H1 (cell line): ENCODE results near the gene AMHR2. TPM values are rescaled to one million over a fixed set of nuclear protein-coding genes. Genes with fewer than 3 reads are reported as not detected.
A peak's percentile ranks its signal among the peaks of the same experiment; 100 is the strongest.

Experiments used
- CTCF ChIA-PET: fragments of 300-600 bp; sonication (Branson Sonifier 250); formaldehyde crosslinking; loops from one replicate; lab custom pipeline; 2021; ENCODE audit not compliant: partially characterized antibody; lab: Charles Lee
- POLR2A ChIA-PET: fragments of 300-600 bp; sonication (Branson Sonifier 250); formaldehyde crosslinking; loops from one replicate; lab custom pipeline; 2021; ENCODE audit warnings: inconsistent platforms; ENCODE audit not compliant: partially characterized antibody; lab: Charles Lee
- DNase-seq, 2 experiments: peaks; one replicate each; pipeline versions ENCODE4 v3.0.0 to v3.0.0-alpha.2; 2010 to 2022; ENCODE audit warnings: low spot score in 2 of 2, low read depth in 1 of 2, mixed read lengths in 1 of 2
- FAIRE-seq: peaks from 2 replicates; lab custom pipeline; 2011; peaks lifted over from hg19 to GRCh38; lab: Jason Lieb, UNC
- H2AFZ ChIP-seq: 2 replicates; pipeline ENCODE4 v1.8.1; 2012; ENCODE audit warnings: low read length, inconsistent platforms
- H2AK5ac ChIP-seq: 2 replicates; pipeline ENCODE4 v1.6.1; 2013; ENCODE audit warnings: low read depth, low read length
- H2BK120ac ChIP-seq: replicated peaks from 2 replicates; pipeline ENCODE3; 2013; ENCODE audit warnings: low read depth, low read length, inconsistent platforms
- H2BK12ac ChIP-seq: 2 replicates; pipeline ENCODE4 v1.6.1; 2013; ENCODE audit warnings: low read depth, low read length
- H2BK15ac ChIP-seq: 2 replicates; pipeline ENCODE4 v1.6.1; 2013; ENCODE audit warnings: low read length
- H2BK20ac ChIP-seq: 2 replicates; pipeline ENCODE4 v1.6.1; 2013; ENCODE audit warnings: low read length
- H2BK5ac ChIP-seq: 2 replicates; pipeline ENCODE4 v1.6.1; 2013; ENCODE audit warnings: low read depth, low read length
- H3K14ac ChIP-seq: 2 replicates; pipeline ENCODE4 v1.6.1; 2013; ENCODE audit warnings: inconsistent platforms; ENCODE audit not compliant: insufficient read length
- H3K18ac ChIP-seq: 2 replicates; pipeline ENCODE4 v1.6.1; 2013; ENCODE audit warnings: low read length; ENCODE audit errors: extremely low read depth
- H3K23ac ChIP-seq: 2 replicates; pipeline ENCODE4 v1.6.1; 2013; ENCODE audit warnings: inconsistent platforms; ENCODE audit not compliant: insufficient read length
- H3K23me2 ChIP-seq: 2 replicates; pipeline ENCODE4 v1.6.1; 2013; ENCODE audit warnings: low read depth, low read length
- H3K27ac ChIP-seq: 2 replicates; pipeline ENCODE4 v1.6.1; 2011; ENCODE audit warnings: low read depth, low read length, inconsistent platforms
- H3K27me3 ChIP-seq, 4 experiments: replicated peaks in 1 of 4; 1 replicate in 1 of 4; 2 replicates in 3 of 4; pipeline versions ENCODE4 v1.6.1 to v1.8.1; 2011 to 2013; ENCODE audit warnings: low read length in 3 of 4, mild to moderate bottlenecking in 3 of 4, inconsistent platforms in 2 of 4, mixed read lengths in 2 of 4, moderate library complexity in 1 of 4; ENCODE audit not compliant: control insufficient read depth in 3 of 4, insufficient read depth in 3 of 4; ENCODE audit errors: extremely low read depth in 1 of 4
- H3K36me3 ChIP-seq, 4 experiments: 2 replicates each; pipeline versions ENCODE4 v1.6.1 to v1.8.1; 2011 to 2013; ENCODE audit warnings: mild to moderate bottlenecking in 4 of 4, low read length in 3 of 4, moderate library complexity in 2 of 4, control low read depth in 1 of 4, inconsistent platforms in 1 of 4; ENCODE audit not compliant: insufficient read depth in 4 of 4, control insufficient read depth in 2 of 4
- H3K4ac ChIP-seq: replicated peaks from 2 replicates; pipeline ENCODE3; 2013; ENCODE audit warnings: low read length, low read depth, mixed read lengths, inconsistent platforms; ENCODE audit not compliant: insufficient read length
- H3K4me1 ChIP-seq, 4 experiments: replicated peaks in 1 of 4; 1 replicate in 1 of 4; 2 replicates in 3 of 4; pipeline versions ENCODE4 v1.6.1 to v1.8.1; 2011 to 2013; ENCODE audit warnings: low read length in 3 of 4, inconsistent platforms in 2 of 4, mixed read lengths in 1 of 4; ENCODE audit not compliant: insufficient read depth in 4 of 4, control insufficient read depth in 3 of 4
- H3K4me2 ChIP-seq, 2 experiments: 2 replicates each; pipeline versions ENCODE4 v1.6.1 to v1.8.1; 2011 to 2013; ENCODE audit warnings: low read depth in 2 of 2, low read length in 2 of 2, control low read depth in 1 of 2, inconsistent platforms in 1 of 2, mild to moderate bottlenecking in 1 of 2; ENCODE audit not compliant: insufficient read depth in 1 of 2
- H3K4me3 ChIP-seq, 4 experiments: fragments of 200-600, 300-600 bp in 1 of 4; sonication (generic), shearing (Covaris generic), sonication (Bioruptor Twin) in 1 of 4; 2 replicates each; pipeline versions ENCODE4 v1.5.1 to v1.8.1; 2011 to 2016; ENCODE audit warnings: low read length in 4 of 4, low read depth in 3 of 4, control low read depth in 2 of 4, inconsistent platforms in 2 of 4, mild to moderate bottlenecking in 2 of 4, mixed read lengths in 1 of 4, moderate library complexity in 1 of 4; ENCODE audit not compliant: insufficient read depth in 2 of 4; ENCODE audit errors: extremely low read depth in 1 of 4
- H3K56ac ChIP-seq: replicated peaks from 2 replicates; pipeline ENCODE3; 2013; ENCODE audit warnings: low read depth, mild to moderate bottlenecking, mixed read lengths, low read length, inconsistent platforms; ENCODE audit not compliant: insufficient read length
- H3K79me1 ChIP-seq: 2 replicates; pipeline ENCODE4 v1.6.1; 2013; ENCODE audit warnings: low read depth, low read length, control low read depth
- H3K79me2 ChIP-seq, 2 experiments: 2 replicates each; pipeline versions ENCODE4 v1.6.1 to v1.8.1; 2012 to 2013; ENCODE audit warnings: low read length in 2 of 2, mild to moderate bottlenecking in 2 of 2, inconsistent platforms in 1 of 2; ENCODE audit not compliant: insufficient read depth in 2 of 2, control insufficient read depth in 1 of 2
- H3K9ac ChIP-seq, 4 experiments: replicated peaks in 1 of 4; 1 replicate in 1 of 4; 2 replicates in 3 of 4; pipeline versions ENCODE4 v1.6.1 to v1.8.1; 2011 to 2013; ENCODE audit warnings: low read depth in 3 of 4, low read length in 3 of 4, control low read depth in 2 of 4, mild to moderate bottlenecking in 2 of 4, moderate library complexity in 2 of 4, inconsistent platforms in 1 of 4; ENCODE audit errors: extremely low read depth in 1 of 4
- H3K9me3 ChIP-seq, 2 experiments: 2 replicates each; pipeline versions ENCODE4 v1.6.1 to v1.8.1; 2012 to 2013; ENCODE audit warnings: mild to moderate bottlenecking in 2 of 2, moderate library complexity in 2 of 2, control low read depth in 1 of 2, inconsistent platforms in 1 of 2, low read depth in 1 of 2, low read length in 1 of 2, mixed read lengths in 1 of 2; ENCODE audit not compliant: insufficient read depth in 2 of 2
- H4K20me1 ChIP-seq, 2 experiments: replicated peaks in 1 of 2; 2 replicates each; pipeline versions ENCODE3 to v1.8.1; 2011 to 2013; ENCODE audit warnings: inconsistent platforms in 2 of 2, low read length in 2 of 2, mild to moderate bottlenecking in 1 of 2; ENCODE audit not compliant: insufficient read depth in 2 of 2, control insufficient read depth in 1 of 2
- H4K5ac ChIP-seq: 2 replicates; pipeline ENCODE4 v1.6.1; 2013; ENCODE audit warnings: low read length, low read depth, mixed read lengths, inconsistent platforms; ENCODE audit not compliant: insufficient read length
- H4K8ac ChIP-seq: 2 replicates; pipeline ENCODE4 v1.8.0; 2013; ENCODE audit warnings: mild to moderate bottlenecking, moderate library complexity, low read length, inconsistent platforms; ENCODE audit not compliant: insufficient read depth; ENCODE audit errors: extremely low read depth
- H4K91ac ChIP-seq: replicated peaks from 2 replicates; pipeline ENCODE3; 2013; ENCODE audit warnings: low read length, mixed read lengths, inconsistent platforms; ENCODE audit not compliant: insufficient read length
- BACH1 ChIP-seq: IDR thresholded peaks from 2 replicates; pipeline ENCODE4 v1.6.1; 2012; ENCODE audit warnings: low read length, improper control_type of control experiment
- BCL11A ChIP-seq, 2 experiments: IDR thresholded peaks; one replicate each; pipeline ENCODE4 v1.6.1; 2011; ENCODE audit warnings: low read depth in 2 of 2, low read length in 2 of 2, mild to moderate bottlenecking in 2 of 2
- CBX5 ChIP-seq: fragments of 300-800, 300-1000 bp; sonication (generic); IDR thresholded peaks from 2 replicates; pipeline ENCODE4 v1.7.1; 2016; ENCODE audit warnings: antibody characterized with exemption, low read length, low read depth
- CEBPB ChIP-seq: IDR thresholded peaks from 2 replicates; pipeline ENCODE4 v1.6.1; 2012; ENCODE audit warnings: low read depth, low read length
- CREB1 ChIP-seq: IDR thresholded peaks from 2 replicates; pipeline ENCODE4 v1.6.1; 2012; ENCODE audit warnings: inconsistent platforms
- HDAC6 ChIP-seq: IDR thresholded peaks from one replicate; pipeline ENCODE4 v1.7.1; 2012; ENCODE audit warnings: low read depth, mild to moderate bottlenecking, inconsistent platforms, low read length, moderate library complexity
- JUN ChIP-seq: IDR thresholded peaks from 2 replicates; pipeline ENCODE4 v1.6.1; 2011; ENCODE audit warnings: low read depth, mild to moderate bottlenecking, improper control_type of control experiment, low read length
- KDM4A ChIP-seq: IDR thresholded peaks from one replicate; pipeline ENCODE4 v1.7.1; 2012; ENCODE audit warnings: low read depth, mild to moderate bottlenecking, moderate library complexity, low read length, inconsistent platforms; ENCODE audit not compliant: severe bottlenecking
- PHF8 ChIP-seq: fragments of 200-600 bp; sonication (generic); conservative IDR thresholded peaks from 2 replicates; pipeline ENCODE4 v1.7.1; 2012; ENCODE audit warnings: low read depth, mild to moderate bottlenecking, inconsistent platforms, low read length, moderate library complexity
- POLR2A ChIP-seq, 2 experiments: IDR thresholded peaks; 1 replicate in 1 of 2; 2 replicates in 1 of 2; pipeline ENCODE4 v1.6.1; 2011; ENCODE audit warnings: low read depth in 2 of 2, low read length in 2 of 2, mild to moderate bottlenecking in 2 of 2; ENCODE audit errors: control extremely low read depth in 1 of 2
- POLR2AphosphoS5 ChIP-seq: IDR thresholded peaks from 2 replicates; pipeline ENCODE4 v1.6.1; 2011; ENCODE audit warnings: low read depth, low read length
- RNF2 ChIP-seq: fragments of 200-900, 300-1000 bp; sonication (generic); IDR thresholded peaks from 2 replicates; pipeline ENCODE4 v1.7.1; 2016; ENCODE audit warnings: borderline replicate concordance, low read depth, mild to moderate bottlenecking, antibody characterized with exemption, low read length; ENCODE audit not compliant: poor library complexity, severe bottlenecking; ENCODE audit errors: missing control alignments
- TBP ChIP-seq: IDR thresholded peaks from 2 replicates; pipeline ENCODE4 v1.6.1; 2011; ENCODE audit warnings: low read depth, low read length, improper control_type of control experiment
- whole genome bisulfite sequencing, 2 experiments: shearing (Covaris generic) in 1 of 2; methylation state at CpG; one replicate each; pipeline versions ENCODE4 v1.1.6 to v1.1.7; 2013 to 2015; ENCODE audit warnings: low lambda C conversion rate in 2 of 2, mixed read lengths in 2 of 2, inconsistent platforms in 1 of 2, low coverage in 1 of 2, missing lambda C conversion rate in 1 of 2; ENCODE audit not compliant: insufficient replicate concordance in 2 of 2, insufficient coverage in 1 of 2, insufficient read length in 1 of 2; ENCODE audit errors: extremely low coverage in 1 of 2, missing lambda C conversion rate in 1 of 2; 5-methylcytosine and 5-hydroxymethylcytosine counted together
- polyA plus RNA-seq, 7 experiments: library from polyadenylated mRNA; depleted of rRNA in 3 of 7; stranded (reverse) in 5 of 7; unstranded in 2 of 7; fragments of >200 nt in 5 of 7; fragments of 200-250 nt in 2 of 7; gene quantifications; 1 replicate in 5 of 7; 2 replicates in 1 of 7; 4 replicates in 1 of 7; pipeline versions ENCODE4 v1.2.1 to v1.2.3, GENCODE V29; 2011 to 2013; ENCODE audit warnings: missing spikeins in 2 of 7, mixed read lengths in 2 of 7
- total RNA-seq: library from RNA; stranded (reverse); fragmentation: NEBNext Ultra II Directional; extraction: Animal tissue kit (Norgen Biotek cat#: 25700); gene quantifications from 2 replicates; pipeline ENCODE4 v1.2.1, GENCODE V29; 2021
- TF ChIP-seq, protein P1 (sequence below): IDR thresholded peaks from 2 replicates; pipeline ENCODE4 v1.6.1; 2011; ENCODE audit warnings: low read depth, mild to moderate bottlenecking, low read length; ENCODE audit not compliant: insufficient read depth

Gene AMHR2
- total and polyA plus RNA-seq, 2 of the 8 experiments (the other 6 are each of a cell fraction or from before 2014, with no cell fraction given), result 0.29 to 0.35 TPM

DNA sequence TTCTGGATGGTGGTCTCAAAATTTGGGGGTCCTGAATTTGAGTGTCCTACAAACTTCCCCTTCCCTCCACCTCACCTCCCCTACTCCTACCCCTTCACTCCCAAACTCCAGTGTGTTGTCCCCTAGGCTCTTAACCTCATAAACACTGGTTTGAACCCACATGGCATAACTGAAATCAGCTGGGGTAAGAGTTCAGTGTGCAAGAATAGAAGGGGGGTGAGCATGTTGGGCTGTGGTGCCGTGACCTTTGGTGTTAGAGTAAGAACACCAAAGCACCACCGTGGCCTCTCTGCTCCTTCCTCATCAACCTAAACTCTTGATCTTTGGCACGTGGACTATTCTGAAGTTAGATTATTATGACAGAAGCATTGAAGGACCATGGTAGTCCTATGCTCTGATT is 39.3 kb downstream of the AMHR2 start:
- H2BK12ac ChIP-seq, result no peak overlapping the region
- H3K27me3 ChIP-seq, result no peaks in the 10 kb centered on the region
- peaks cover 0 to 82% of the 10 kb centered on the region in 2 experiments; a peak in 3 of 4 replicates for H3K79me2 ChIP-seq
- 97% methylated on average over 3 of the region's 3 CpGs; no CpG with 5 or more reads in 1 of the 2 experiments for WGBS, 2 experiments
- H3K79me1 ChIP-seq, result peaks cover 4% of the 10 kb centered on the region
- no peak overlapping the region for H2BK120ac ChIP-seq
- peaks cover 86 to 100% (median 94%) of the 10 kb centered on the region in 4 experiments for H3K36me3 ChIP-seq
- peak overlapping the region in 1 of 4 experiments; percentile 37; a peak in 2 of 7 replicates for H3K9ac ChIP-seq
- ChIA-PET CTCF (interaction anchor here (1.1 to 6.4 kb wide), 3 partner anchors 12 to 135 kb away, joined by 3 to 57 read pairs (median 13); no protein-coding TSS in a partner anchor), POLR2A (interaction anchor here (1.4 to 67.0 kb wide), 4 partner anchors 5 to 153 kb away, joined by 3 to 3397 read pairs (median 1700); partner anchors contain the start of genes MAP3K12, NPFF, PCBP2 and PRR13)
- H2BK20ac ChIP-seq, result no peak overlapping the region
- no peak overlapping the region for H4K91ac ChIP-seq
- no peak overlapping the region for H2AFZ ChIP-seq
- no peak overlapping the region for H4K8ac ChIP-seq
- H2BK5ac ChIP-seq, result no peak overlapping the region
- H3K4me2 ChIP-seq, result no peak overlapping the region
- no peak overlapping the region for H3K23ac ChIP-seq
- H3K4me1 ChIP-seq, result peaks cover 0 to 10% (median under 1%) of the 10 kb centered on the region in 4 experiments; a peak in 3 of 7 replicates
- H3K27ac ChIP-seq, result no peak overlapping the region
- H4K5ac ChIP-seq, result no peak overlapping the region
- no peak for DNase-seq
- peaks cover 37 to 48% of the 10 kb centered on the region in 2 experiments for H4K20me1 ChIP-seq
- H3K4ac ChIP-seq, result no peak overlapping the region
- no peak for TF ChIP-seq TBP
- peak; percentile 68 for TF ChIP-seq POLR2AphosphoS5
- no peak for TF ChIP-seq BCL11A (IDR thresholded peaks at IDR 0.05; ENCODE audit: low read depth in 2 of 2, low read length in 2 of 2)
- TF ChIP-seq HDAC6, result no peak
- TF ChIP-seq RNF2, result no peak
- TF ChIP-seq CBX5, result no peak
- peak in 1 of 2 experiments; percentile 26; a peak in 2 of 3 replicates for TF ChIP-seq POLR2A (IDR thresholded peaks at IDR 0.05; ENCODE audit: control extremely low read depth in 1 of 2, low read depth in 2 of 2, low read length in 2 of 2)
- no peak for TF ChIP-seq CEBPB
- no peak for TF ChIP-seq PHF8
- TF ChIP-seq, protein P1, sequence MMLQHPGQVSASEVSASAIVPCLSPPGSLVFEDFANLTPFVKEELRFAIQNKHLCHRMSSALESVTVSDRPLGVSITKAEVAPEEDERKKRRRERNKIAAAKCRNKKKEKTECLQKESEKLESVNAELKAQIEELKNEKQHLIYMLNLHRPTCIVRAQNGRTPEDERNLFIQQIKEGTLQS, result no peak
- TF ChIP-seq BACH1, result no peak
- TF ChIP-seq CREB1, result no peak
- no peak for TF ChIP-seq JUN
- no peak for TF ChIP-seq KDM4A
- H3K4me3 ChIP-seq, result no peak overlapping the region
- no peaks in the 10 kb centered on the region; the same call in 1 of the 2 replicates for H3K23me2 ChIP-seq
- H3K18ac ChIP-seq, result no peak overlapping the region
- no peaks in the 10 kb centered on the region for H3K9me3 ChIP-seq
- no peak overlapping the region for H2AK5ac ChIP-seq
- H3K14ac ChIP-seq, result no peak overlapping the region
- no peak overlapping the region for H3K56ac ChIP-seq
- H2BK15ac ChIP-seq, result no peak overlapping the region
- FAIRE-seq, result no peak
